MCF 10A (cell line): Measurements from ENCODE around the gene FILIP1. TPM values are rescaled to one million over a fixed set of nuclear protein-coding genes. Genes with fewer than 3 reads are reported as not detected.
"Not testable (repeated sequence)": the region's sequence is repeated elsewhere in the genome, so short reads cannot be mapped to it uniquely, and the experiment has no call there.

ENCODE experiments used
- BruUV-seq: library from RNA; stranded (reverse); fragments of 400-500 nt; replicated peaks from 2 replicates; lab custom pipeline; 2021; lab: Mats Ljungman, UMichigan
- CTCF ChIA-PET: fragments of 300-600 bp; sonication (Branson Sonifier 250); formaldehyde crosslinking; extraction: SDS; loops from one replicate; lab custom pipeline; 2021; ENCODE audit warnings: antibody characterized with exemption, inconsistent platforms; lab: Yijun Ruan, JAX
- POLR2A ChIA-PET: fragments of 300-600, 350-650 bp; sonication (Branson Sonifier 250); formaldehyde crosslinking; extraction: SDS; loops from one replicate; lab custom pipeline; 2020; ENCODE audit warnings: antibody characterized with exemption, inconsistent platforms; lab: Yijun Ruan, JAX
- DNase-seq: peaks from one replicate; pipeline ENCODE4 v3.0.0-alpha.2; 2018; ENCODE audit not compliant: unreplicated experiment
- H3K27ac Mint-ChIP-seq: one replicate; pipeline ENCODE4 v1.8.0; 2022; ENCODE audit warnings: mild to moderate bottlenecking, low read depth, mixed read lengths; ENCODE audit not compliant: unreplicated experiment
- H3K27me3 Mint-ChIP-seq: one replicate; pipeline ENCODE4 v1.8.0; 2022; ENCODE audit warnings: mixed read lengths; ENCODE audit not compliant: insufficient read depth, unreplicated experiment
- H3K36me3 Mint-ChIP-seq: one replicate; pipeline ENCODE4 v1.8.0; 2022; ENCODE audit warnings: mild to moderate bottlenecking, moderate library complexity, mixed read lengths; ENCODE audit not compliant: insufficient read depth, unreplicated experiment
- H3K4me1 Mint-ChIP-seq: one replicate; pipeline ENCODE4 v1.8.0; 2022; ENCODE audit warnings: mixed read lengths; ENCODE audit not compliant: insufficient read depth, unreplicated experiment
- H3K4me3 Mint-ChIP-seq: one replicate; pipeline ENCODE4 v1.8.0; 2022; ENCODE audit warnings: mild to moderate bottlenecking, moderate library complexity, mixed read lengths; ENCODE audit not compliant: unreplicated experiment
- H3K9me3 Mint-ChIP-seq: one replicate; pipeline ENCODE4 v1.8.0; 2022; ENCODE audit warnings: mixed read lengths; ENCODE audit not compliant: unreplicated experiment
- intact Hi-C: fragments of 100-400 bp; cut with micrococcal nuclease; formaldehyde crosslinking; loops from 2 replicates; pipeline ENCODE4 v1.14.1; 2022
- total RNA-seq: library from RNA; stranded (reverse); gene quantifications from 2 replicates; pipeline ENCODE4 v1.2.3, GENCODE V29; 2022
- TF ChIP-seq, protein P1 (sequence below): fragments of 200-600 bp; IDR thresholded peaks from one replicate; pipeline ENCODE4 v1.8.0; 2022; ENCODE audit warnings: antibody characterized with exemption, mild to moderate bottlenecking; ENCODE audit not compliant: unreplicated experiment

FILIP1 gene
- total RNA-seq, 1 experiment from 2014 or later, result 0.14 TPM

DNA sequence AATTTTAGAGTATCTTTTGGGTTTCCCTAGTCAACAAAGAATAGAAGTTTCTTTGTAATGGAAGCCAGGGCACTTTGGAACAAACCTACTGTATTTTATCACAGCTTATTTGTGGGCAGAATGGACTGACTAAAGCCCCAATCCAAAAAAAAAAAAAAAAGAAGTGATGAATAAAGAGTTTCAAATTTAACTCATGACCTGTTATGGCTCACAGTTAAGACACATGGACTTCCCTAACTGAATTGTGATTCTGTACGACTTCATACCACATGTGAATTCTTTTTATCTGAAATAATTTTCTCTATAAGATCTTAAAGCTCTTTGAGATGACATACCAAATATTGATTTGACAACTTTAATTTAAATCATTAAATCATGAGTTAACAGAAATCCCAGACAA lies 77.2 kb downstream of the FILIP1 start:
- TF ChIP-seq, protein P1, sequence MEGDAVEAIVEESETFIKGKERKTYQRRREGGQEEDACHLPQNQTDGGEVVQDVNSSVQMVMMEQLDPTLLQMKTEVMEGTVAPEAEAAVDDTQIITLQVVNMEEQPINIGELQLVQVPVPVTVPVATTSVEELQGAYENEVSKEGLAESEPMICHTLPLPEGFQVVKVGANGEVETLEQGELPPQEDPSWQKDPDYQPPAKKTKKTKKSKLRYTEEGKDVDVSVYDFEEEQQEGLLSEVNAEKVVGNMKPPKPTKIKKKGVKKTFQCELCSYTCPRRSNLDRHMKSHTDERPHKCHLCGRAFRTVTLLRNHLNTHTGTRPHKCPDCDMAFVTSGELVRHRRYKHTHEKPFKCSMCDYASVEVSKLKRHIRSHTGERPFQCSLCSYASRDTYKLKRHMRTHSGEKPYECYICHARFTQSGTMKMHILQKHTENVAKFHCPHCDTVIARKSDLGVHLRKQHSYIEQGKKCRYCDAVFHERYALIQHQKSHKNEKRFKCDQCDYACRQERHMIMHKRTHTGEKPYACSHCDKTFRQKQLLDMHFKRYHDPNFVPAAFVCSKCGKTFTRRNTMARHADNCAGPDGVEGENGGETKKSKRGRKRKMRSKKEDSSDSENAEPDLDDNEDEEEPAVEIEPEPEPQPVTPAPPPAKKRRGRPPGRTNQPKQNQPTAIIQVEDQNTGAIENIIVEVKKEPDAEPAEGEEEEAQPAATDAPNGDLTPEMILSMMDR, result no peak
- Mint-ChIP-seq H3K9me3 (no peaks in the 10 kb centered on the region), H3K4me3 (no peak overlapping the region), H3K4me1 (peaks cover 6% of the 10 kb centered on the region), H3K36me3 (no peaks in the 10 kb centered on the region), H3K27me3 (no peaks in the 10 kb centered on the region), H3K27ac (no peak overlapping the region)
- no TSS peak for BruUV-seq
- ChIA-PET POLR2A (interaction anchor here (0.6 kb wide), 1 partner anchor 132 kb away, joined by 3 read pairs; no protein-coding TSS in a partner anchor), CTCF (no interaction called here)
- DNase-seq, result no peak
- intact Hi-C loops, result no loop called here

DNA sequence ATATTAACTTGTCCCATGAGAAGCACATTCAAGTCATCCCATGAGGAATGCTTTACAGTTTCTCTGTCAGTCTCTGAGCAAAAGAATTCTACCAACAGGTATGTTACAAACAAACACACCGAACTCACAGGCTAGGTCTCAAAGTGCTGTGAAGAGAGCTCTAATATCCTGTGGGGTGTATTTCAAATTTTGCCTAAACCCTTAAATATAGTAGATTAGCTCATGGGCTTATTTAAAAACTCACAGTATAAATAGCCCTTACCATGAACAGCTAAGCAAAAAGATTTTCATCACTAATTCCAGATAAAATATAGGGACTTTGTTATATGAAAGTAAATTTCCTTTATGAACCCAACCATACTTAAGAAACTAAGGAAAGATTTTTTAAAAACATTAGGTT lies 77.8 kb downstream of the FILIP1 start:
- no peak overlapping the region for H3K27ac Mint-ChIP-seq
- BruUV-seq, result no TSS peak
- POLR2A ChIA-PET, result interaction anchor here (0.6 to 0.8 kb wide), 3 partner anchors 12 to 74 kb away, joined by 3 read pairs; no protein-coding TSS in a partner anchor
- no peaks in the 10 kb centered on the region for H3K27me3 Mint-ChIP-seq
- no peaks in the 10 kb centered on the region for H3K9me3 Mint-ChIP-seq
- CTCF ChIA-PET, result interaction anchor here (0.9 kb wide), 1 partner anchor 111 kb away, joined by 3 read pairs; no protein-coding TSS in a partner anchor
- H3K36me3 Mint-ChIP-seq, result no peaks in the 10 kb centered on the region
- TF ChIP-seq, protein P1, result no peak
- intact Hi-C loops, result no loop called here
- H3K4me1 Mint-ChIP-seq, result peaks cover 6% of the 10 kb centered on the region
- no peak overlapping the region for H3K4me3 Mint-ChIP-seq
- DNase-seq, result no peak

DNA sequence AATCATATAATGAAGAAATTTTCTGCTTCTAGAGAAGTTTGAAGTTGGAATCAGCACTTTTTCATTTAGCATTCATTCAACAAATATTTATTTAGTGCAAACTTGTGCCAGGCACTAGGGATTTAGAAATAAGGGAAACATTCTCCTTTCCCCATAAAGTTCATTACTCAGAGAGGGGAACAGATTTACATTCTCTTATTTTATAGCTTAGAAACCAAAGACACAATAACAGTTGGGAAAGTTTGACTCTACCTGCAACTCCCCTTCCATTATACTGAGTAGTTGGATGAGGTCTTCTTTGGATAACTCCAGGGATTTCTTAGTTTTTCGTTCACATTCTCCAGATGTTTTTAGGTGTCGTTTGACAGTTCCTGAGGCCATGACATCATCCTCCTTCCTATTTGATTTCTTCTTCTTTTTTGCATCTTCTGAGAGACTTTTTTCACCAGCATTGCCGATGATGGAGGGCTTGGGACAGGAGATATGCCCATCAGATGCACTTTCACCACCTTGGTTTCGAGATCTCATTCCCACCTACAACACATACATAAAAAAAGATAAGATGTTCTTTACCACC lies 79.1 kb downstream of the FILIP1 start:
- peaks cover 6% of the 10 kb centered on the region for H3K4me1 Mint-ChIP-seq
- no peak for DNase-seq
- intact Hi-C loops, result no loop called here
- H3K4me3 Mint-ChIP-seq, result no peak overlapping the region
- no peaks in the 10 kb centered on the region for H3K36me3 Mint-ChIP-seq
- ChIA-PET POLR2A (no interaction called here), CTCF (interaction anchor here (0.9 to 1.7 kb wide), 2 partner anchors 91 to 110 kb away, joined by 3 read pairs; no protein-coding TSS in a partner anchor)
- no TSS peak for BruUV-seq
- H3K27me3 Mint-ChIP-seq, result no peaks in the 10 kb centered on the region
- no peak overlapping the region for H3K27ac Mint-ChIP-seq
- H3K9me3 Mint-ChIP-seq, result no peaks in the 10 kb centered on the region
- TF ChIP-seq, protein P1, result no peak

DNA sequence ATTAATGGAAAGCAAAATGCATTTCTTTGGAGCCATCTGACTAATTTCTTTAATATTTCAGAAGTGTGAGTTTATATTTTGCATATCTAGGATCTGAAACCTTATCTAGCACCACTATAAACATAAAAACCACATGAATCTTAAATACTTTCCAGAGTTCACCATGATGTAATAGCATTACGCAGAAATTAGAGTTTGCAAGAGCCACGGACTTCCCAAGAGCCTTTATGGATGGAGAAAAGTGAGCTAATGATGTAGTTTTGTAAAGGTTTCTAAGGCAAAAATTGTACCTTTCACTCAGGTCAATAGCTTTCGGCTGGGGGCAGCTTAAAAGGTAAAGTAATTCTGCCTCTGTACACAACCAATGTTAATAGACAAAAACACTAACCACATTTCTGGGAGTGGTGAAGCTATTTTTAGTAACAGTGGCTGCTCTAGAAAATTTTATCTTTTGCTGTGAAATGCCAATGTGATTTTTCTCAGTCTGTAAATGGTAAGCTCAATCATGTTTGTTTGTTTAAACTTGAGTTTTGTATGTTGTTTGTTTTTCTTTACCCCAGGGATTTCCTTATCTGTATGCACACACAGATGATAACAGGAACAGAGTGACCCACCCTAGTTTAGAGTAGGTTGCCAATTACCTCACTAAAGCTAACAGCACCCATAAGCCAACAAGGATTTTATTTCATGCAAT lies 80.5 kb downstream of the FILIP1 start:
- BruUV-seq, result no TSS peak
- ChIA-PET POLR2A (interaction anchor here (1.1 kb wide), 1 partner anchor 8 kb away, joined by 3 read pairs; no protein-coding TSS in a partner anchor), CTCF (interaction anchor here (0.6 to 1.7 kb wide), 3 partner anchors 23 to 114 kb away, joined by 3 to 5 read pairs (median 3); no protein-coding TSS in a partner anchor)
- Mint-ChIP-seq H3K4me1 (peaks cover 3% of the 10 kb centered on the region), H3K27me3 (no peaks in the 10 kb centered on the region), H3K4me3 (no peak overlapping the region), H3K36me3 (no peaks in the 10 kb centered on the region), H3K9me3 (no peaks in the 10 kb centered on the region), H3K27ac (no peak overlapping the region)
- TF ChIP-seq, protein P1, result no peak
- intact Hi-C loops, result no loop called here
- DNase-seq, result no peak

DNA sequence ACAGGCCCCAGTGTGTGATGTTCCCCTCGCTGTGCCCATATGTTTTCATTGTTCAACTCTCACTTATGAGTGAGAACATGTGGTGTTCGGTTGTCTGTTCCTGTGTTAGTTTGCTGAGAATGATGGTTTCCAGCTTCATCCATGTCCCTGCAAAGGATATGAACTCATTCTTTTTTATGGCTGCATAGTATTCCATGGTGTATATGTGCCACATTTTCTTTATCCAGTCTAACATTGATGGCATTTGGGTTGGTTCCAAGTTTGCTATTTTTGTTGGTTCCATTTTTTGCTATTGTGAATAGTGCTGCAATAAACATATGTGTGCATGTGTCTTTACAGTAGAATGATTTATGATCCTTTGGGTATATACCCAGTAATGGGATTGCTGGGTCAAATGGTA lies 83.0 kb downstream of the FILIP1 start:
- H3K4me1 Mint-ChIP-seq, BruUV-seq, H3K9me3 Mint-ChIP-seq, H3K36me3 Mint-ChIP-seq, H3K4me3 Mint-ChIP-seq, DNase-seq, H3K27me3 Mint-ChIP-seq, H3K27ac Mint-ChIP-seq, POLR2A ChIA-PET, intact Hi-C loops: not testable (repeated sequence)
- CTCF ChIA-PET, result interaction anchor here (0.6 kb wide), 1 partner anchor 113 kb away, joined by 3 read pairs; no protein-coding TSS in a partner anchor
